WTC11 (cell line): ENCODE results near the gene NAT9. TPM values are rescaled to one million over a fixed set of nuclear protein-coding genes. Genes with fewer than 3 reads are reported as not detected.
A peak's percentile ranks its signal among the peaks of the same experiment; 100 is the strongest.

Experiments
- ATAC-seq: fragments of 200-7000 bp; cut with Tn5 transposase; 2 replicates; pipeline ENCODE4 v1.10.0; 2021; ENCODE audit warnings: mild to moderate bottlenecking, moderate library complexity
- CTCF ChIA-PET: fragments of 300-600 bp; sonication (Branson Sonifier 250); formaldehyde crosslinking; loops from one replicate; lab custom pipeline; 2021; ENCODE audit warnings: antibody characterized with exemption; lab: Charles Lee
- POLR2A ChIA-PET: fragments of 350-600 bp; sonication (Branson Sonifier 250); formaldehyde crosslinking; loops from one replicate; lab custom pipeline; 2021; ENCODE audit warnings: antibody characterized with exemption; lab: Charles Lee
- DNase-seq: peaks from one replicate; pipeline ENCODE4 v3.0.0; 2021; ENCODE audit warnings: low spot score
- H3K27ac Mint-ChIP-seq: 2 replicates; pipeline ENCODE4 v1.8.0; 2021; ENCODE audit warnings: mixed read lengths
- H3K27me3 Mint-ChIP-seq: 2 replicates; pipeline ENCODE4 v1.8.0; 2021; ENCODE audit warnings: low read depth, mild to moderate bottlenecking, moderate library complexity, mixed read lengths
- H3K36me3 Mint-ChIP-seq: 2 replicates; pipeline ENCODE4 v1.8.0; 2021; ENCODE audit warnings: mixed read lengths
- H3K4me1 Mint-ChIP-seq: 2 replicates; pipeline ENCODE4 v1.8.0; 2022; ENCODE audit warnings: mixed read lengths
- H3K4me3 Mint-ChIP-seq: 2 replicates; pipeline ENCODE4 v1.8.0; 2021; ENCODE audit warnings: mild to moderate bottlenecking, moderate library complexity, mixed read lengths
- H3K9me3 Mint-ChIP-seq: 2 replicates; pipeline ENCODE4 v1.8.0; 2021; ENCODE audit warnings: mixed read lengths
- AFF4 ChIP-seq: sonication (generic); formaldehyde crosslinking; IDR thresholded peaks from 2 replicates; pipeline ENCODE4 v1.8.1; 2023; ENCODE audit warnings: mild to moderate bottlenecking, missing genetic modification reagents, borderline replicate concordance
- CREM ChIP-seq: sonication (generic); formaldehyde crosslinking; IDR thresholded peaks from 2 replicates; pipeline ENCODE4 v1.8.1; 2022; ENCODE audit warnings: mild to moderate bottlenecking, missing genetic modification reagents, moderate library complexity
- E2F5 ChIP-seq: sonication (generic); formaldehyde crosslinking; IDR thresholded peaks from 2 replicates; pipeline ENCODE4 v1.8.1; 2022; ENCODE audit warnings: mild to moderate bottlenecking, moderate library complexity, missing genetic modification reagents
- FOXP4 ChIP-seq: sonication (generic); formaldehyde crosslinking; IDR thresholded peaks from 2 replicates; pipeline ENCODE4 v1.8.0; 2022; ENCODE audit warnings: mild to moderate bottlenecking, missing genetic modification reagents
- IRF2 ChIP-seq: sonication (generic); formaldehyde crosslinking; IDR thresholded peaks from 2 replicates; pipeline ENCODE4 v1.8.0; 2022; ENCODE audit warnings: low read depth, missing genetic modification reagents, borderline replicate concordance
- KAT7 ChIP-seq: sonication (generic); formaldehyde crosslinking; IDR thresholded peaks from 2 replicates; pipeline ENCODE4 v1.8.1; 2023; ENCODE audit warnings: missing genetic modification reagents, mild to moderate bottlenecking, borderline replicate concordance
- NFYB ChIP-seq: sonication (generic); formaldehyde crosslinking; conservative IDR thresholded peaks from 2 replicates; pipeline ENCODE4 v1.8.0; 2022; ENCODE audit warnings: low read depth, missing genetic modification reagents
- NR3C1 ChIP-seq: sonication (generic); formaldehyde crosslinking; conservative IDR thresholded peaks from 2 replicates; pipeline ENCODE4 v1.8.1; 2023; ENCODE audit warnings: low read depth, mild to moderate bottlenecking, missing genetic modification reagents
- USF2 ChIP-seq: sonication (generic); formaldehyde crosslinking; IDR thresholded peaks from 2 replicates; pipeline ENCODE4 v1.8.1; 2023; ENCODE audit warnings: mild to moderate bottlenecking, missing genetic modification reagents, moderate library complexity
- ZNF138 ChIP-seq: sonication (generic); formaldehyde crosslinking; conservative IDR thresholded peaks from 2 replicates; pipeline ENCODE4 v1.8.1; 2022; ENCODE audit warnings: mild to moderate bottlenecking, moderate library complexity, missing genetic modification reagents
- ZNF317 ChIP-seq: sonication (generic); formaldehyde crosslinking; IDR thresholded peaks from 2 replicates; pipeline ENCODE4 v1.8.1; 2023; ENCODE audit warnings: low read depth, mild to moderate bottlenecking, moderate library complexity, missing genetic modification reagents, borderline replicate concordance
- total RNA-seq: library from RNA; stranded (reverse); gene quantifications from 3 replicates; pipeline ENCODE4 v1.2.3, GENCODE V29; 2021
- TF ChIP-seq, protein P1 (sequence below): sonication (generic); formaldehyde crosslinking; IDR thresholded peaks from 2 replicates; pipeline ENCODE4 v1.8.1; 2022; ENCODE audit warnings: mild to moderate bottlenecking, missing genetic modification reagents, moderate library complexity, borderline replicate concordance

The NAT9 gene
- total RNA-seq, 1 experiment from 2014 or later: 67.1 TPM

GRCh38 chr17:74769856-74770497 lies 6.2 kb downstream of the NAT9 start:
- H3K9me3 Mint-ChIP-seq: no peaks in the 10 kb centered on the region
- H3K4me1 Mint-ChIP-seq: peaks cover 8% of the 10 kb centered on the region
- DNase-seq (no peak), ATAC-seq (no peak)
- POLR2A ChIA-PET: interaction anchor here (1.1 to 1.6 kb wide), 2 partner anchors 24 to 33 kb away, joined by 7 to 11 read pairs; partner anchors contain the start of gene RAB37
- CTCF ChIA-PET: interaction anchor here (1.0 to 12.0 kb wide), 15 partner anchors 11 to 203 kb away, joined by 3 to 262 read pairs (median 7); partner anchors contain the start of genes CD300H and RAB37
- H3K27ac Mint-ChIP-seq: no peak overlapping the region; the same call in none of the 2 replicates
- H3K27me3 Mint-ChIP-seq: no peaks in the 10 kb centered on the region
- peaks cover 40% of the 10 kb centered on the region for H3K36me3 Mint-ChIP-seq
- H3K4me3 Mint-ChIP-seq: no peak overlapping the region
- TF ChIP-seq USF2 (CRISPR knock-in tag) (no peak), ZNF138 (CRISPR knock-in tag) (no peak), KAT7 (CRISPR knock-in tag) (no peak)

GRCh38 chr17:74769266-74769855 lies 6.8 kb downstream of the NAT9 start:
- H3K27me3 Mint-ChIP-seq: no peaks in the 10 kb centered on the region
- H3K9me3 Mint-ChIP-seq: no peaks in the 10 kb centered on the region
- ChIA-PET CTCF (interaction anchor here (0.5 to 12.0 kb wide), 8 partner anchors 10 to 111 kb away, joined by 3 to 262 read pairs (median 6); partner anchors contain the start of gene RAB37), POLR2A (no interaction called here)
- ATAC-seq (no peak), DNase-seq (no peak)
- TF ChIP-seq, protein P1, sequence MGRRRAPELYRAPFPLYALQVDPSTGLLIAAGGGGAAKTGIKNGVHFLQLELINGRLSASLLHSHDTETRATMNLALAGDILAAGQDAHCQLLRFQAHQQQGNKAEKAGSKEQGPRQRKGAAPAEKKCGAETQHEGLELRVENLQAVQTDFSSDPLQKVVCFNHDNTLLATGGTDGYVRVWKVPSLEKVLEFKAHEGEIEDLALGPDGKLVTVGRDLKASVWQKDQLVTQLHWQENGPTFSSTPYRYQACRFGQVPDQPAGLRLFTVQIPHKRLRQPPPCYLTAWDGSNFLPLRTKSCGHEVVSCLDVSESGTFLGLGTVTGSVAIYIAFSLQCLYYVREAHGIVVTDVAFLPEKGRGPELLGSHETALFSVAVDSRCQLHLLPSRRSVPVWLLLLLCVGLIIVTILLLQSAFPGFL: 0 out of 2 replicates have a peak, but pooled peaks have one; percentile 23
- TF ChIP-seq IRF2: no peak
- H3K4me3 Mint-ChIP-seq: no peak overlapping the region
- H3K27ac Mint-ChIP-seq: no peak overlapping the region
- peaks cover 40% of the 10 kb centered on the region for H3K36me3 Mint-ChIP-seq
- peaks cover 8% of the 10 kb centered on the region for H3K4me1 Mint-ChIP-seq

DNA sequence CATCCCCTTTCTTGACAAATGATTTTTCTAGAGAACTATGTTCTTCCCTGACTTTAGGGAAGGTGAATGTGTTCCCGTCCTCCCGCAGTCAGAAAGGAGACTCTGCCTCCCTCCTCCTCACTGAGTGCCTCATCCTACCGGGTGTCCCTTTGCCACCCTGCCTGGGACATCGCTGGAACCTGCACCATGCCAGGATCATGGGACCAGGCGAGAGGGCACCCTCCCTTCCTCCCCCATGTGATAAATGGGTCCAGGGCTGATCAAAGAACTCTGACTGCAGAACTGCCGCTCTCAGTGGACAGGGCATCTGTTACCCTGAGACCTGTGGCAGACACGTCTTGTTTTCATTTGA lies 7.4 kb downstream of the NAT9 start:
- no peaks in the 10 kb centered on the region for H3K27me3 Mint-ChIP-seq
- H3K4me1 Mint-ChIP-seq: peaks cover 4% of the 10 kb centered on the region
- no peak overlapping the region for H3K4me3 Mint-ChIP-seq
- H3K36me3 Mint-ChIP-seq: peaks cover 35% of the 10 kb centered on the region
- TF ChIP-seq FOXP4 (no peak), AFF4 (CRISPR knock-in tag) (no peak), NR3C1 (CRISPR knock-in tag) (no peak), ZNF317 (no peak), E2F5 (CRISPR knock-in tag) (no peak), CREM (CRISPR knock-in tag) (no peak), NFYB (CRISPR knock-in tag) (no peak)
- no peaks in the 10 kb centered on the region for H3K9me3 Mint-ChIP-seq
- ATAC-seq (no peak), DNase-seq (no peak)
- ChIA-PET POLR2A (no interaction called here), CTCF (interaction anchor here (1.0 to 12.0 kb wide), 7 partner anchors 9 to 97 kb away, joined by 3 to 262 read pairs (median 7); partner anchors contain the start of gene RAB37)
- H3K27ac Mint-ChIP-seq: peak overlapping the region; percentile 89
